HG03039 (cell line): ENCODE results near the gene CLPX.
"Not testable (repeated sequence)": the region's sequence is repeated elsewhere in the genome, so short reads cannot be mapped to it uniquely, and the experiment has no call there.

Experiments
- ATAC-seq: cut with Tn5 transposase; IDR thresholded peaks from one replicate; pipeline ENCODE4 v1.9.1; 2021; ENCODE audit warnings: mild to moderate bottlenecking, moderate library complexity; ENCODE audit not compliant: unreplicated experiment

CLPX gene

GRCh38 chr15:65207280-65207840 is 22.2 kb upstream of the CLPX start:
- no peak for ATAC-seq

- ATAC-seq: no peak
Measured at GRCh38 chr15:65206750-65207149, 21.6 kb upstream of the CLPX start.

GRCh38 chr15:65204931-65205660 is 20.0 kb upstream of the CLPX start:
- no peak for ATAC-seq

GRCh38 chr15:65204236-65204930 is 19.2 kb upstream of the CLPX start:
- no peak for ATAC-seq

GRCh38 chr15:65201918-65202317 is 16.8 kb upstream of the CLPX start:
- ATAC-seq: no peak

GRCh38 chr15:65198571-65198970 is 13.4 kb upstream of the CLPX start:
- ATAC-seq: no peak

GRCh38 chr15:65197337-65197645 is 12.1 kb upstream of the CLPX start:
- no peak for ATAC-seq

- ATAC-seq: no peak
Measured at GRCh38 chr15:65196637-65197336, 11.6 kb upstream of the CLPX start.

- no peak for ATAC-seq
Measured at GRCh38 chr15:65195548-65195923, 10.4 kb upstream of the CLPX start.

- no peak for ATAC-seq
Measured at GRCh38 chr15:65194826-65195547, 9.8 kb upstream of the CLPX start.

- ATAC-seq: no peak
Measured at GRCh38 chr15:65192016-65192415, 6.9 kb upstream of the CLPX start.

- ATAC-seq: no peak
Measured at GRCh38 chr15:65189102-65189740, 4.1 kb upstream of the CLPX start.

GRCh38 chr15:65188472-65188871 is 3.3 kb upstream of the CLPX start:
- ATAC-seq: not testable (repeated sequence)

- no peak for ATAC-seq
Measured at GRCh38 chr15:65184305-65184867, 756 bp downstream of the CLPX start.

GRCh38 chr15:65183865-65184159 is 1.3 kb downstream of the CLPX start:
- ATAC-seq: no peak

GRCh38 chr15:65182538-65182937 is 2.6 kb downstream of the CLPX start:
- no peak for ATAC-seq

- not testable (repeated sequence) for ATAC-seq
Measured at GRCh38 chr15:65181582-65182353, 3.4 kb downstream of the CLPX start.

GRCh38 chr15:65180167-65180566 is 5.0 kb downstream of the CLPX start:
- no peak for ATAC-seq

- ATAC-seq: no peak
Measured at GRCh38 chr15:65177901-65178300, 7.2 kb downstream of the CLPX start.

GRCh38 chr15:65176056-65176455 is 9.1 kb downstream of the CLPX start:
- no peak for ATAC-seq
